Measurements from ENCODE around the gene CCDC3. TPM values are rescaled to one million over a fixed set of nuclear protein-coding genes. Genes with fewer than 3 reads are reported as not detected.

CCDC3 gene
- total and polyA plus RNA-seq, 2 of the 8 experiments (the other 6 are each of a cell fraction or from before 2014, with no cell fraction given): 3.4 to 3.7 TPM

DNA sequence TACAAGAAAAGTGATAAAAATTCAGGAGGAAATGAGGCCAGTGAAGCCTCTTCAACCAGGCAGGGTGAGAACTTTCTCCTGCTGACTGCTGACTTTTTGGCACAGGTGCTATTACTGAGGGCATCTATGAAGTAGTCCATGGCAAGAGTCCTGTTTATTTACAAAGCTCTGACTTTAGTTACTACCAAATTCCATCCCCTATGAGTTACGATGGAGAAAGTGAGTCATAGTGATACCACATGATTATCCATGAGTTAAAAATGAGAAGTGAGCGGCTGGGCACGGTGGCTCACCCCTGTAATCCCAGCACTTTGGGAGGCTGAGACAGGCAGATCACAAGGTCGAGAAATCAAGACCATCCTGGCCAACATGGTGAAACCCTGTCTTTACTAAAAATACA is 19.9 kb downstream of the CCDC3 start:
- Histone ChIP-seq H2BK12ac (ENCODE audit: low read depth, low read length) (no peak overlapping the region), H3K9ac (replicated peaks in 1 of 4; ENCODE audit: extremely low read depth in 1 of 4, low read depth in 3 of 4, low read length in 3 of 4) (no peak overlapping the region), H3K4ac (replicated peaks; ENCODE audit: insufficient read length, low read depth, low read length) (no peak overlapping the region), H3K79me2 (ENCODE audit: control insufficient read depth in 1 of 2, insufficient read depth in 2 of 2, low read length in 2 of 2) (no peaks in the 10 kb centered on the region), H2BK15ac (ENCODE audit: low read length) (no peak overlapping the region), H4K8ac (ENCODE audit: extremely low read depth, insufficient read depth, low read length) (no peak overlapping the region), H3K4me3 (ENCODE audit: extremely low read depth in 1 of 4, insufficient read depth in 2 of 4, low read depth in 3 of 4, low read length in 4 of 4) (no peak overlapping the region), H3K4me1 (replicated peaks in 1 of 4; ENCODE audit: control insufficient read depth in 3 of 4, insufficient read depth in 4 of 4, low read length in 3 of 4) (no peaks in the 10 kb centered on the region), H2AFZ (ENCODE audit: low read length) (no peak overlapping the region), H2BK120ac (replicated peaks; ENCODE audit: low read depth, low read length) (no peak overlapping the region), H3K27me3 (replicated peaks in 1 of 4; ENCODE audit: control insufficient read depth in 3 of 4, extremely low read depth in 1 of 4, insufficient read depth in 3 of 4, low read length in 3 of 4) (no peaks in the 10 kb centered on the region), H2BK5ac (ENCODE audit: low read depth, low read length) (no peak overlapping the region), H3K14ac (ENCODE audit: insufficient read length) (no peak overlapping the region), H3K56ac (replicated peaks; ENCODE audit: insufficient read length, low read depth, low read length) (no peak overlapping the region), H3K18ac (ENCODE audit: extremely low read depth, low read length) (no peak overlapping the region), H3K23me2 (ENCODE audit: low read depth, low read length) (no peaks in the 10 kb centered on the region), H2BK20ac (ENCODE audit: low read length) (no peak overlapping the region), H3K79me1 (ENCODE audit: low read depth, low read length) (no peaks in the 10 kb centered on the region), H4K91ac (replicated peaks; ENCODE audit: insufficient read length, low read length) (no peak overlapping the region), H3K23ac (ENCODE audit: insufficient read length) (no peak overlapping the region), H3K36me3 (ENCODE audit: control insufficient read depth in 2 of 4, insufficient read depth in 4 of 4, low read length in 3 of 4) (no peaks in the 10 kb centered on the region), H4K20me1 (replicated peaks in 1 of 2; ENCODE audit: control insufficient read depth in 1 of 2, insufficient read depth in 2 of 2, low read length in 2 of 2) (no peaks in the 10 kb centered on the region), H4K5ac (ENCODE audit: insufficient read length, low read depth, low read length) (no peak overlapping the region), H3K4me2 (ENCODE audit: insufficient read depth in 1 of 2, low read depth in 2 of 2, low read length in 2 of 2) (no peak overlapping the region), H3K9me3 (ENCODE audit: insufficient read depth in 2 of 2, low read depth in 1 of 2, low read length in 1 of 2) (no peaks in the 10 kb centered on the region), H2AK5ac (ENCODE audit: low read depth, low read length) (no peak overlapping the region), H3K27ac (ENCODE audit: low read depth, low read length) (no peak overlapping the region)
- DNase-seq (ENCODE audit: low read depth in 1 of 2, low spot score in 2 of 2): no peak
- FAIRE-seq: no peak
- WGBS, 2 experiments (ENCODE audit: extremely low coverage in 1 of 2, insufficient coverage in 1 of 2, insufficient read length in 1 of 2, insufficient replicate concordance in 2 of 2, low coverage in 1 of 2, low lambda C conversion rate in 2 of 2, missing lambda C conversion rate in 1 of 2): 86% methylated on average over 4 of the region's 4 CpGs; no CpG with 5 or more reads in 1 of the 2 experiments
- ChIA-PET POLR2A (ENCODE audit: partially characterized antibody) (no interaction called here), CTCF (ENCODE audit: partially characterized antibody) (interaction anchor here (0.5 kb wide), 1 partner anchor 674 kb away, joined by 3 read pairs; no protein-coding TSS in a partner anchor)
- no peak for TF ChIP-seq SUZ12 (IDR thresholded peaks at IDR 0.05; ENCODE audit: low read length)

Data from H1 (cell line).